HG03175 (cell line): Measurements from ENCODE around the gene WIZ.
A peak's percentile ranks its signal among the peaks of the same experiment; 100 is the strongest.
"Not testable (repeated sequence)": the region's sequence is repeated elsewhere in the genome, so short reads cannot be mapped to it uniquely, and the experiment has no call there.

Experiments
- ATAC-seq: cut with Tn5 transposase; IDR thresholded peaks from one replicate; pipeline ENCODE4 v1.9.1; 2021; ENCODE audit warnings: mild to moderate bottlenecking, moderate library complexity; ENCODE audit not compliant: unreplicated experiment

Gene WIZ, protein sequence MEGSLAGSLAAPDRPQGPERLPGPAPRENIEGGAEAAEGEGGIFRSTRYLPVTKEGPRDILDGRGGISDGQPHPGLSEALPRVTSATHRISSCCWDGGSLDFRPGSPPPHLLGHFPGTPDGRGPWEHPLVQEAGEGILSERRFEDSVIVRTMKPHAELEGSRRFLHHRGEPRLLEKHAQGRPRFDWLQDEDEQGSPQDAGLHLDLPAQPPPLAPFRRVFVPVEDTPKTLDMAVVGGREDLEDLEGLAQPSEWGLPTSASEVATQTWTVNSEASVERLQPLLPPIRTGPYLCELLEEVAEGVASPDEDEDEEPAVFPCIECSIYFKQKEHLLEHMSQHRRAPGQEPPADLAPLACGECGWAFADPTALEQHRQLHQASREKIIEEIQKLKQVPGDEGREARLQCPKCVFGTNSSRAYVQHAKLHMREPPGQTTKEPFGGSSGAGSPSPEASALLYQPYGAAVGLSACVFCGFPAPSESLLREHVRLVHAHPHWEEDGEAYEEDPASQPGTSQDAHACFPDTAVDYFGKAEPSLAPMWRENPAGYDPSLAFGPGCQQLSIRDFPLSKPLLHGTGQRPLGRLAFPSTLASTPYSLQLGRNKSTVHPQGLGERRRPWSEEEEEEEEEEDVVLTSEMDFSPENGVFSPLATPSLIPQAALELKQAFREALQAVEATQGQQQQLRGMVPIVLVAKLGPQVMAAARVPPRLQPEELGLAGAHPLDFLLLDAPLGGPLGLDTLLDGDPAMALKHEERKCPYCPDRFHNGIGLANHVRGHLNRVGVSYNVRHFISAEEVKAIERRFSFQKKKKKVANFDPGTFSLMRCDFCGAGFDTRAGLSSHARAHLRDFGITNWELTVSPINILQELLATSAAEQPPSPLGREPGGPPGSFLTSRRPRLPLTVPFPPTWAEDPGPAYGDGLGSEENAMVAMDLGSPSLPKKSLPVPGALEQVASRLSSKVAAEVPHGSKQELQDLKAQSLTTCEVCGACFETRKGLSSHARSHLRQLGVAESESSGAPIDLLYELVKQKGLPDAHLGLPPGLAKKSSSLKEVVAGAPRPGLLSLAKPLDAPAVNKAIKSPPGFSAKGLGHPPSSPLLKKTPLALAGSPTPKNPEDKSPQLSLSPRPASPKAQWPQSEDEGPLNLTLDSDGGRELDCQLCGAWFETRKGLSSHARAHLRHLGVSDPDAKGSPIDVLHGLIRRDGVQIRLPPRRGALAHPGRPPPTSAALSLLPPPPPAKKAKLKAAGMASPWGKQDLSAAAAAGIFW (N-terminal part only)

DNA sequence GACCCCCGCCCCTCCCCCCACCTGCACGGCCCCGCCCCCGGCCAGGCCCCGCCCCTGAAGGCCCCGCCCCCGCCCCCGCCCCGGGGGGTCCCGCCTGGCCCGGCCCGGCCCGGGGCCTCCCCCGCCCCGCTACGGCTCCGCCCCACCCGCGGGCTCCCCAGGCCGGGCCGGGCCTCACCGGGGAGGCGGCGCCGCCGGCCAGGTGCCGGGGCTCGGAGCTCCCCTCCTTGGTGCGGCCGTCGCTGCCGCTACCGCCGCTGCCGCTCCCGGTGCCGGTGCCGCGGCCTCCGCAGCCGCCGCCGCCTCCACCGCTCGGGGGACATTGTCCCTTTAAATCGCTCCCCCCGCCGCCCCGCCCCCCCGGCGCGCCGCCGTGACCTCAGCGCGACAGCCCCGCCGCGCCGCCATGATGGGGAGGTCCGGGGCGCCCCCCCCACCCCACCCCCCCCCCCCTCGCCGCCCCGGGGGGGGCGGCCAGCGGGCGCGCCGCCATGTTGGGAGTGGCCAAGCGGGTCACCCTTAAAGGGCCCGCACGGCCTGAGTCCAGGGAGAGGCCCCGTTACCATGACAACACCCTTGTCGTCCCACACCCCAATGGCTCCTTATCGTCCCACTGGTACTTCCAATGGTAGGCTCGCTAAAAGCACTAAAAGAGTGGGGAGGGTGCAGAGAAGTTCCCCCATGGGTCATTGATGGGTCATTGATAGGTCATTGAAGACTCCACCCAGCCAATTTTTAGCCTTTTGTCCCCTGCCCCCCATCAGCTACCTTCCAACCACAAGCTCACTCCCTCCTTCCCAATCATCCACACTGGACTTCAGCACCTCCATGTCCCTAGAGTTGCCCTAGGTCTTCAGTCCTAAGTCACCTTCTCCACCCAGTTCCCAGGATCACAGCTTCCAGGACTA lies at the start of gene WIZ:
WIZ (minus strand) TSS at position 337 of the 908 bp plus-strand sequence. CDS start 1,649 bp downstream, outside the sequence.
- peak; percentile 40 for ATAC-seq

DNA sequence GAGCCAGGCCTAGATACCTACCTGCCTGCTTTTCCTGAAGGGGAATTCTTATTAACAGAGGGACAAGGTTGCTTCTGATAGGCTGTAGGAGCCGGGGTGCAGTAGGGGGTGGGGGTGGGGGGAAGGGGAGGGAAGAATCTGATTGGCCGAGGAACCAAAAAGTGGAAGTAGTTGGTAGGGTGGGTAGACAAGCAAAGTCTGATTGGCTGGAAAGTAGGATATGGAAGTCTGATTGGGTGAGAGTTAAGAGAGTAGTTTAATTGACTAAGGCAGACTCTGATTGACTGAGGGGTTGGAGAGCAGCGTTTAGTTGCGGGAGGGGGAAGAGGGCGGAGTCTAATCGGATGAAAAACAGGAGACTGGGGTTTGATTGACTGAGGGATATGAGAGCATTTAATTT lies 49.2 kb upstream of the WIZ start:
- ATAC-seq = no peak

DNA sequence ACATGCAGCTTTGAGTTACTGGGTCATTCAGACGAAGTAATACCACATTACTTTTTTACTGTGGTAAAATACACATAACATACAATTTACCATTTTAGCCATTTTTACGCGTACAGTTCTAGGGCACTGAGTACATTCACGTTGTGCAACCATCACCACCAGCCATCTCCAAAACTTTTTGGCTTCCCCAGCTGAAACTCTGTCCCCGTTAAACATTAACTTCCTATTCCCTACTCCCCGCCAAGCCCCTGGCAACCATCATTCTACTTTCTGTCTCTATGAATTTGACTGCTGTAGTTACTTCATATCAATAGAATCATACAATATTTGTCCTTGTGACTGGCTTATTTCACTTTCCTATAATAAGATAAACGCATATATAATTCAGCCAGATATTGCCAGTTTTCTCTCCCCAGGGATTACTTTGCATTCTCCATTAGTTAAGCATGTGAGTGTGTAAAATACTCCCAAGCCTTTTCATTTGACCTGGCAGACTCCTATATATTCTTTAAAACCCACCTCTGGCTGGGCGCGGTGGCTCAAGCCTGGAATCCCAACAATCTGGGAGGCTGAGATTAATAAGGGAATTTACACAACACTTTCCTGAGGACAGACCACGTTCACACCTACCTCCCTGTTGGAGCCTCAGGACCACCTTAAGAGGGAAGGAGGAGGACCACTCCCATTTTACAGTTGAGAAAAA lies 48.6 kb upstream of the WIZ start:
- ATAC-seq = no peak

DNA sequence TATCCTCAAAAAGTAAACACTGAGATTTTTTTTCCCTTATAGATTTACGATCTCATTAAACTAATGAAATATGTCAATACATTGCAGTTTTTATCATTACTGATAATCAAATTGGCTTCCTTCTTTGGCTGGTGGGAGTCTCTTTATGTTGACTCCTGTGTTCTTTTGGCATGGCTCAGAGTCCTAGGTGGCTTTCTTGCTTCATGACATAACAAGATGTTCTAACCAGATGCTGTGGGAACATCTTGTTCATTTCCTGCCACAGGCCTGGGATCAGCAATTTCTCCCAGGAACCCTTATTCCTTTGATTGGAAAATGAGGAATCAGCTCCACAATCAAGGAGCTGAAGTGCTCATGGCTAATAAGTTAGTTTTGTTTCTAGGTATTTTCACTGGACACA lies 45.4 kb upstream of the WIZ start:
- no peak for ATAC-seq

DNA sequence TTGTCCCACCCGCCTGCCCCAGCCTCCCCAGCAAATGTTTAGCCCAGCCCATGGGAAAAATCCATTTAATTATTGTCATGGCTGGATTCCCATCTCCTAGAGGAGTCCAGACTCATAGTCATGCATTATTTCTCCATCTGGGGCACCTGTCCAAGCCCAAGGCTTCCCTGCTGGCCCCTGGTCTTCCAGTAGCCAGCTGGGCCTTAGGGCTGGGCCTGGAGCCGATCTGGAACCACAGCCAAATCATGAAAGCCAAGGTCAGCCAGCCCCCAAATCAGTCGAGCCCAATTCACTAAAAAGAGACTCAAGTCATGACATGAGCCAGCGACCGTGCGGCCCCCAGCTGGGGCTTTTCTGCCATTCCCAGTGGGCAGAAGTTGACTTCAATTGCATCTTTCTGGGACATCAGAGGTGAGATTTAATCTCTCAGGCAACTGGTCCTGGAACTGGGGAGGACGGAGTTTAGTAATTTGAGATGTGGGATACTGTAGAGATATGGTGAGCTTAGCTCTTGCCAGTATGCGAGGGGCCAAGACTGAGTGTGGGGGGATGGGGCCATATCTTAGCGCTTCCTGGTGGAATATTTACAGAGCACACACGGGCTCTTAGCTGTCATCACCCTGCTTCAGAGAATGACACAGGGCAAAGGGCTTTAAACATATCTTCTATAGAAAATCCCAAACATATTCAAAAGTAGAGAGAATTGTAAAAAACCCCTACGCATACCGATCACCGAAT lies 38.9 kb upstream of the WIZ start:
- ATAC-seq = no peak

DNA sequence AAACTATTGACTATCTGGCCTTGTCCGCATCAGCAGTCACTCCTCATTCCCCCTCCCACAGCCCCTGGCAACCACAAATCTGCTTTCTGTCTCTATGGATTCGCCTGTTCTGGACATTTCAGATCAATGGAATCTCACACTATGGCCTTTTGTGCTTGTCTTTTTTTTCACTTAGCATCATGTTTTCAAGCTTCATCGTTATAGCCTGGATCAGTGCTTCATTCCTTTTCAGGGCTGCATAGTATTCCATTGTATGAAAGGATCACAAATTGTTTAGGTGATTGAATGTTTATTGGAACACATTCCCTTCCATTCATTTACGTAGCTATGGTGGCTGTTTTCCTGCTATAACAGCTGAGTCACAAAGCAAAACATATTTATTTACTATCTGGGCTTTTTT lies 37.3 kb upstream of the WIZ start:
- no peak for ATAC-seq

DNA sequence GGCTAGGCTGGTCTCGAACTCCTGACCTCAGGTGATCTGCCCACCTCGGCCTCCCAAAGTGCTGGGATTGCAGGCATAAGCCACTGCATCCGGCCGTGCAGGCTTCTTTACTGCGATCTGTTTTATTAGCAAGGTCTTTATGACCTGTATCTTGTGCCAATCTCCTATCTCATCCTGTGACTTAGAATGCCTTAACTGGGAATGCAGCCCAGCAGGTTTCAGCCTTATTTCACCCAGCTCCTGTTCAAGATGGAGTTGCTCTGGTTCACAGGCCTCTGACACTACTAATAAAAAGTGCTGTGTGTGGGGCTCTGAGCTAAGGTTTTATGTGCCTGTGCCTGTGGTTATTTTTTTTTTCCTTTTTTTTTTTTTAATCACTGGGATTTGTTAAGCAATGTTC lies 36.0 kb upstream of the WIZ start:
- ATAC-seq = not testable (repeated sequence)

DNA sequence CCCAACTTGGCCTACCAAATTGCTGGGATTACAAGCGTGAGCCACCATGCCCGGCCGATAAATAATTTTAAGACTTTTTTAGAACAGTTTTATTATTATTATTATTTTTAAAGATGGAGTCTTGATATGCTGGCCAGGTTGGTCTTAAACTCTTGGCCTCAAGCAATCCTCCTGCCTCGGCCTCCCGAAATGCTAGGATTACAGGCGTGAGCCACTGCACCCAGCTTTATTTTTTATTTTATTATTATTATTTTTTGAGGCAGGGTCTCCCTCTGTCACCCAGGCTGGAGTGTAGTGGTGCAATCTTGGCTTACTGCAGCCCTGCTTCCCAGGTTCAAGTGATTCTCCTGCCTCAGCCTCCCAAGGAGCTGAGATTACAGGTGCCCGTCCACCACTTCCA lies 31.2 kb upstream of the WIZ start:
- not testable (repeated sequence) for ATAC-seq

DNA sequence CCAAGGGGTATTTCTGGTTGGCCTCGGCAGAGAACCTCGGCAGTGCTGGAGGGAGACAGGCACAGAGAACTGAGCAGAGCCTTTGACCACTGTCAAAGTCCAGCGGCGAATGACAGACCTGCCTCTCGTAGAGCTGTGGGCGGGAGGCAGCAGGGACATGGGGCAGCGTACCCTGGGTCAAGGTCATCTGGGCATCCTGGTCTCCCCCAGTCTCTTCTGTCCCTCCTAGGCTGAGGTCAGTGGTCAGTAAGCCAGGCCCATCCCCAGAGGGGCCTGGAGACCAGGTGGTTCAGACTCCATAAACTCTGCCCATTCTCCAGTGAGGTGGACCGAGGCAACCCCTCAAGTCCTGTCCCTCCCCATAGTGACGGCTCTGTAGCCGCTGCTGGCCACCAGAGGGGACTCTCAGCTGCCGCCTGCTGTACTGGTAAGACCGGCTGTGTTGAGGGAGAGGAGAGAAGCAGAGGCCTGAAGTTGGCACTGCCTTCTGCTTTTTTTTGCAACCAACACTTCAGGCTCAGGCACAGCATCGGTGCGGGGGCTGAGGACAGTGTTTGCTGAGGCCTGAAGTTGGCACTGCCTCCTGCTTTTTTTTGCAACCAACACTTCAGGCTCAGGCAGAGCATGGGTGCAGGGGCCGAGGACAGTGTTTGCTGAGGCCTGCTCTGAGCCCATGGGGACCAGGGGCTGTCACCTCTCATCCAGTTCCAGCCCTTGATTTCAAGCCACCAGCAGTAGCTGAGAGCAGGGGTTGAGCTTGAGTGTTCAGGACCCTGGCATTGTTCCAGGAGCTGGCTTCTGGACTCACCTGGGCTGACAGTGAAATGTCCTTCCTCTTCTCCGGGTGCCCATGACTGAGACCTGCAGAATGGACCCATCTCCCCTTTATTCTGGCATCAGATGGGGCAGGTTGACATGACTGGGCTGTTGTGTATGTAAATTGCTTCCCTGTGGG lies 29.9 kb upstream of the WIZ start, which contains the start of gene PGLYRP2:
PGLYRP2 (minus strand) TSS at position 111 of the 955 bp plus-strand sequence. CDS start 130 bp downstream, outside the sequence.
- ATAC-seq = no peak

DNA sequence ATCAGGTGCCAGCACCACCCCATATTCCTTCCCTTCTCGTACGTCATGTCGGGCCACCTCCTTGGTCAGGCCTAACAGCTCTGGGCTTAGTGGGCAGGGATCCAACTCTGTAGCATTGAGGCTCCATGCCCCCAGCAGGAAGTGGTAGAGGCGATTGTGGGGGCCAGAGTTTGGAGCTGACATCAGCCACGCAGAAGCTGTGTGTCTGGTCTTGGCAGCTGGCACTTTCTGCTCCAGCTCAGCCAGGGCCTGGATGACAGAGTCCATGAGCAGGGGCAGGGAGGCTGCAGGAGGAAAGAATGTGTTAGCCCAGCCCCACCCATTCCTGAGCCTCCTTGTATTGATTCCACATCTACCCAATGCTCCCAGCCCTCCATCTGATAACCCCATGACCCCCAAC lies 26.6 kb upstream of the WIZ start:
- no peak for ATAC-seq

DNA sequence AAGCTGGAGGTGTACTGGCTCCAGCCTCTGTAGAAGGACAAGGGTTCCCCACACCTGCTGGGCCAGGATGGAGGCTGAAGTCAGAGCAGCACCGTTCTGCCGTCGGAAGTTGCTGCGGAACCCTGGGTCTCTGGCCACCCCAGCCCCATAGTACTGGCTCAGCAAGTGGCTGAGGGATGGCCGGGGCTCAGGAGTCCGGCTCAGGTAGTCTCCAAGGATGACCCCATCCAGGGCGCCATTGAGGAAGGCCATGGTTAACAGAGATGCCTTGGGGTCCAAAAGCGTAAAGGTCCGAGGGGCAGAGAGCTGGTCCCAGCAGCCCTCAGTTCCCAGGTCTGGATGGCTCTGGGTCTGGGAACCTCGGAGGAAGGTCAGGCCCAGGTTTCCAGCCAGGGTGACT lies 25.9 kb upstream of the WIZ start:
- no peak for ATAC-seq

DNA sequence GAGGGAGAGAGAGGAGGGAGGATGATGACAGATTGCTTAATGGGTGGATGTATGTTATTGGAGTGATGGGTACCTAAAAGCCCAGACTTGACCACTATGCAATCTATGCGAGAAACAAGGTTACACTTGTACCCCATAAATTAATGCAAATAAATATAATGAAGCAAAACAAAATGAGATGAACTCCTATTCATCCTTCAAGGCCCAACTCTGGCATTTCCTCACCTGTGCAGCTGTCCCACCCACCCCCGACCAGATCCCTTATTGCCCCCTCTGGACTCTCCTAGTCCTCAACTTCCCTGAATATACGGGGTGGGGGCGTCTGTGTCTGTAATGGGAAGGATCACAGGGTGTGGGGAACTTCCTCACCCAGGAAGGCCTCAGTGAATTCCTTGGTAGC lies 25.4 kb upstream of the WIZ start:
- no peak for ATAC-seq

DNA sequence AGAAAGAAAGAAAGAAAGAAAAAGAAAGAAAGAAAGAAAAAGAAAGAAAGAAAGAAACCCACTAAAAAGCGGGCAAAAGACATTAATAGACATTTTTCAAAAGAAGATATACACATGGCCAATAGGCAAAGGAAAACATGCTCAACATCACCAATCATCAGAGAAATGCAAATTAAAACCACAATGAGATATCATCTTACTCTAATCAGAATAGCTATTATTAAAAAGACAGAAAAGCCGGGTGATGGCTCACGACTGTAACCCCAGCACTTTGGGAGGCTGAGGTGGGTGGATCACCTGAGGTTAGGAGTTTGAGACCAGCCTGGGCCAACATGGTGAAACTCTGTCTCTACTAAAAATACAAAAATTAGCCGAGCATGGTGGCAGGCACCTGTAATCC lies 24.1 kb upstream of the WIZ start:
- ATAC-seq = not testable (repeated sequence)

DNA sequence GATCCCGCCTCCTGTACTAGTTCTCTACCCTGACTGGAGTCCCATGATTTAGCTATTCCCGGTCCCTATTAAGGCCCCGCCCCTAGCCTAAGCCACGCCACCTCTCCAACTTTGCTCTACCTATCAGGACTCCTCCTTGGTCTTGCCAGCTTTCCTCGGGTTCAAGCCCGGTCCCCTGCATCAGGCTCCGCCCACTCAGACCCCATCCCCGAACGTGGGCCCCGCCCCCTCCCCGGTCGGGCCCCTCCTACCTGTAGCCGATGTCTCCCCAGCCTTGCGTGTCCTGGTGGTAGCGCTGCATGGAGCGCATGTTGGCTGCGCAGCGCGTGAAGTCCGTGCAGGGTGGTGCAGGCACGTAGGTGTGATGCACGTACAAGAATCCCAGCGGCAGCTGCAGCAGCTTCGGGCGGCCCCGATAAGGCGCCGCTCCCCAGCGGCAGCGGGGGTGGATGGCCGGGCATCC lies 21.9 kb upstream of the WIZ start:
- ATAC-seq = no peak

DNA sequence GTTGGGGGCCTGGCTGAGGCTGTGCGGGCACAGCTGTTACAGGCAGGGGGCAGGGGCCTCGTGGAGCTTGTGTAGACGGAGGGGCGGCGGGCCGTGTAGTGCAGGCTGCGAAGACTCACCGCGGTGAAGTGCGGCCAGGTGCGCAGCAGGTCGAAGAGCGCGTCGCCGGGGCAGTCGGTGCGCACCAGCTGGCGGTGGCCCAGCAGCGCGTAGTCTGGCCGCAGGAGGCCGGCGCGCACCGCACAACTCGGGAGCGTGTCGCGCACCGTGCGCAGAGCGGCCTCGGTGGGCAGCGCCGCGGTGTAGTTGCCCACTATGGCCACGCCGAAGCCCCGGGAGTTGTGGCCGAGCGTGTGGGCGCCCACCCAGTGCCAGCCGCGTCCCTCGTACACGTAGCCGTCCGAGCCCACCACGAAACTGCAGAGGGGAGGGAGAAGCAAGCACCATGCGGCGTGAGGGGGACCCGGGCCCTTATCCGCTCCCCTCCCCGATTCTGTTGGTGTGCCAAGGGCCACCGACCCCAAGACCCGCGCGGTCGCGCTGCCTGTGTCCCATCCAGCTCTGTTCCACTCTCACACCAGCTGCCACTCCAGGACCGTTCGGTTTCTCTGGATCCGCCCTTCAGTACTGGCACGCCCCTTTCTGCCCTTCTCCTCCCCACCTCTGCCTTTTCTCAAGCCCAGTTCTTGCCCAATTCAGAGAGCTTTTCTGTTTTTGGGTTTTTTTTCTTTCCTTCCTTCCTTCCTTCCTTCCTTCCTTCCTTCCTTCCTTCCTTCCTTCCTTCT lies 19.9 kb upstream of the WIZ start:
- no peak for ATAC-seq

DNA sequence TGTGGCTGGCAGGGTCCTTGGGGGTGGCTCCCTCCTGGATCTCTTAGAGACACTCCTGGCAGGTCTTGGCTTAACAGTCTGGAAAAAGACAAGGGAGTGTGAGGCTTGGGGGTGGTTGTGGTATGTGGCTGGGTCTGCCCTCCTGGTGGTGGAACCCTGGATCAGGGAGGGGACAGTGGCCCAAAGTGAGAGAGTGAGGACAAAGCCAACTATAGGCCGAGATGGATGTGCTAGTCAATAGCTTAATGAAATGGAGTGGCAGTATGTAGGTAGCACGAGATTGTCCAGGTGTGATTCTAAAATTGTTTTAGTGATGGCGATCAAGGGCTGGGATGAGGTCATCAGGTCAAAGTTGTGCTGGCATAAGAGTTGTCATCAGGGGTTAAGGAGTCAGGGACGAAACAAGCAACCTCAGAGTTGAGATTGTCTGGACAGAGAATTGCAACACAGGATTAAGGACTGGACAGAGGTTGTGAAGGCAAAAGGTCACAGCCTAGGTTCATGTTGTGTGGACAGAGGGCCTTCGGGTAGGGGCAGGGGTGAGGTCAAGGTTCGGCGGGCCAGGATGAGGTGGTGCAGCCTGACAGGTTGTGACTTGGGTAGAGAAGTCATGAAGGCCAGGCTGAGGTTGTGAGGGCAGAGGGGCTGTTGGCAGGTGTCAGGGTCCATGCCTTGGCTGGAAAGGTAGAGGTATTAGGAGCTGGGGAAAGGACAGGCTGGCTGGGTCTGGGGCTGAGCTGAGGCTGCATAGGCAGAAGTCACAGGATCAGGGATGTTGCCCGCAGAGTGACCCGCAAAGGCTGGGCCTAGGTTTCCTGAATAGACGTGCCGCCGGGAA lies 19.1 kb upstream of the WIZ start:
- ATAC-seq = no peak
